Activated B cell treated with CpG ODN at 0.5 μM for 24 hours (primary cell): Measurements from ENCODE around the gene SOX6. TPM values are rescaled to one million over a fixed set of nuclear protein-coding genes. Genes with fewer than 3 reads are reported as not detected.

Experiments used
- ATAC-seq: fragments of 200-7000 bp; cut with Tn5 transposase; one replicate; pipeline ENCODE4 v1.10.0; 2021; ENCODE audit warnings: low read depth, mild to moderate bottlenecking, moderate library complexity
- CTCF ChIA-PET: fragments of 350-600 bp; sonication (Branson Sonifier 250); formaldehyde crosslinking; loops from one replicate; lab custom pipeline; 2021; ENCODE audit warnings: antibody characterized with exemption; lab: Charles Lee
- POLR2A ChIA-PET: fragments of 350-600 bp; sonication (Branson Sonifier 250); formaldehyde crosslinking; loops from one replicate; lab custom pipeline; 2021; ENCODE audit warnings: antibody characterized with exemption; lab: Charles Lee
- DNase-seq: peaks from one replicate; pipeline ENCODE4 v3.0.0; 2022
- H3K27ac Mint-ChIP-seq: one replicate; pipeline ENCODE4 v1.8.0; 2020; ENCODE audit warnings: mixed read lengths
- H3K27me3 Mint-ChIP-seq: one replicate; pipeline ENCODE4 v1.8.0; 2021; ENCODE audit warnings: mixed read lengths
- H3K36me3 Mint-ChIP-seq: one replicate; pipeline ENCODE4 v1.8.0; 2021; ENCODE audit warnings: low read depth, mixed read lengths
- H3K4me1 Mint-ChIP-seq: one replicate; pipeline ENCODE4 v1.8.0; 2021; ENCODE audit warnings: mixed read lengths
- H3K4me3 Mint-ChIP-seq: one replicate; pipeline ENCODE4 v1.8.0; 2020; ENCODE audit warnings: mild to moderate bottlenecking, mixed read lengths
- H3K9me3 Mint-ChIP-seq: one replicate; pipeline ENCODE4 v1.8.0; 2020; ENCODE audit warnings: mixed read lengths
- CTCF ChIP-seq: fragments of 200-600 bp; IDR thresholded peaks from one replicate; pipeline ENCODE4 v1.8.0; 2022; ENCODE audit warnings: antibody characterized with exemption, mild to moderate bottlenecking
- intact Hi-C: fragments of 100-400 bp; cut with micrococcal nuclease; formaldehyde crosslinking; loops from one replicate; pipeline ENCODE4 v1.15.1; 2024
- total RNA-seq: library from RNA; stranded (reverse); gene quantifications from 2 replicates; pipeline ENCODE4 v1.2.3, GENCODE V29; 2022

The SOX6 gene
- total RNA-seq, 1 donor from 2014 or later, result not detected

GRCh38 chr11:16000065-16000464 is 356.3 kb downstream of the SOX6 start:
- Mint-ChIP-seq H3K4me1 (no peaks in the 10 kb centered on the region), H3K9me3 (no peaks in the 10 kb centered on the region), H3K27ac (no peak overlapping the region), H3K27me3 (no peaks in the 10 kb centered on the region), H3K36me3 (no peaks in the 10 kb centered on the region), H3K4me3 (no peak overlapping the region)
- TF ChIP-seq CTCF, result no peak
- intact Hi-C loops, result no loop called here
- ATAC-seq, result no peak
- ChIA-PET CTCF (no interaction called here), POLR2A (no interaction called here)
- no peak for DNase-seq

- Mint-ChIP-seq H3K27me3 (no peaks in the 10 kb centered on the region), H3K9me3 (no peaks in the 10 kb centered on the region), H3K36me3 (no peaks in the 10 kb centered on the region), H3K4me1 (no peaks in the 10 kb centered on the region), H3K4me3 (no peak overlapping the region), H3K27ac (no peak overlapping the region)
- no peak for DNase-seq
- no peak for TF ChIP-seq CTCF
- intact Hi-C loops, result no loop called here
- ATAC-seq, result no peak
- CTCF ChIA-PET, result no interaction called here
- POLR2A ChIA-PET, result no interaction called here
Observed at GRCh38 chr11:15993345-15993744, 363.0 kb downstream of the SOX6 start.

- H3K36me3 Mint-ChIP-seq, result no peaks in the 10 kb centered on the region
- no peaks in the 10 kb centered on the region for H3K27me3 Mint-ChIP-seq
- ATAC-seq (no peak), DNase-seq (no peak)
- no peak for TF ChIP-seq CTCF
- no peaks in the 10 kb centered on the region for H3K9me3 Mint-ChIP-seq
- ChIA-PET CTCF (no interaction called here), POLR2A (no interaction called here)
- H3K27ac Mint-ChIP-seq, result no peak overlapping the region
- intact Hi-C loops, result no loop called here
- no peak overlapping the region for H3K4me3 Mint-ChIP-seq
- H3K4me1 Mint-ChIP-seq, result no peaks in the 10 kb centered on the region
Observed at GRCh38 chr11:15991215-15991614, 365.1 kb downstream of the SOX6 start.

GRCh38 chr11:15989685-15990084 is 366.7 kb downstream of the SOX6 start:
- H3K4me3 Mint-ChIP-seq, result no peak overlapping the region
- H3K27ac Mint-ChIP-seq, result no peak overlapping the region
- no peaks in the 10 kb centered on the region for H3K9me3 Mint-ChIP-seq
- ChIA-PET CTCF (no interaction called here), POLR2A (no interaction called here)
- no peaks in the 10 kb centered on the region for H3K27me3 Mint-ChIP-seq
- intact Hi-C loops, result no loop called here
- TF ChIP-seq CTCF, result no peak
- no peaks in the 10 kb centered on the region for H3K36me3 Mint-ChIP-seq
- no peaks in the 10 kb centered on the region for H3K4me1 Mint-ChIP-seq
- DNase-seq (no peak), ATAC-seq (no peak)

- POLR2A ChIA-PET, result no interaction called here
- intact Hi-C loops, result no loop called here
- no peak for ATAC-seq
- no peaks in the 10 kb centered on the region for H3K27me3 Mint-ChIP-seq
- no peak overlapping the region for H3K27ac Mint-ChIP-seq
- no peak for DNase-seq
- H3K36me3 Mint-ChIP-seq, result no peaks in the 10 kb centered on the region
- no peaks in the 10 kb centered on the region for H3K9me3 Mint-ChIP-seq
- H3K4me3 Mint-ChIP-seq, result no peak overlapping the region
- no peak for TF ChIP-seq CTCF
- no peaks in the 10 kb centered on the region for H3K4me1 Mint-ChIP-seq
- CTCF ChIA-PET, result no interaction called here
Observed at GRCh38 chr11:15988693-15989231, 367.6 kb downstream of the SOX6 start.
